ENCODE data around the gene PDCL2. TPM values are rescaled to one million over a fixed set of nuclear protein-coding genes. Genes with fewer than 3 reads are reported as not detected.
A peak's percentile ranks its signal among the peaks of the same experiment; 100 is the strongest.

Gene PDCL2
- total and polyA plus RNA-seq, 2 donors from 2014 or later, result not detected

- DNase-seq (peak in 2 of 5 donors; percentile 55 to 59), FAIRE-seq (no peak)
- peak overlapping the region; percentile 35 to 75 (median 52) for H3K9ac ChIP-seq (ENCODE audit: low read length in 3 of 3)
- no peaks in the 10 kb centered on the region for H3K27me3 ChIP-seq (ENCODE audit: control insufficient read depth, insufficient read depth, low read length)
- H3K4me3 ChIP-seq (ENCODE audit: low read length in 3 of 3), result peak overlapping the region; percentile 72 to 88 (median 83)
- peaks cover 0 to 10% (median 4%) of the 10 kb centered on the region in 3 donors for H3K4me1 ChIP-seq (ENCODE audit: control insufficient read depth in 2 of 3, insufficient read depth in 2 of 3, low read depth in 1 of 3, low read length in 3 of 3)
- H3K36me3 ChIP-seq (ENCODE audit: control insufficient read depth in 2 of 3, insufficient read depth in 3 of 3, low read length in 3 of 3), result no peaks in the 10 kb centered on the region
- H3K9me3 ChIP-seq (ENCODE audit: control insufficient read depth in 2 of 3, insufficient read depth in 1 of 3, low read length in 3 of 3), result no peaks in the 10 kb centered on the region
- H3K27ac ChIP-seq (ENCODE audit: low read depth in 2 of 2, low read length in 2 of 2), result peak overlapping the region; percentile 87 to 96
- TF ChIP-seq, protein P1, sequence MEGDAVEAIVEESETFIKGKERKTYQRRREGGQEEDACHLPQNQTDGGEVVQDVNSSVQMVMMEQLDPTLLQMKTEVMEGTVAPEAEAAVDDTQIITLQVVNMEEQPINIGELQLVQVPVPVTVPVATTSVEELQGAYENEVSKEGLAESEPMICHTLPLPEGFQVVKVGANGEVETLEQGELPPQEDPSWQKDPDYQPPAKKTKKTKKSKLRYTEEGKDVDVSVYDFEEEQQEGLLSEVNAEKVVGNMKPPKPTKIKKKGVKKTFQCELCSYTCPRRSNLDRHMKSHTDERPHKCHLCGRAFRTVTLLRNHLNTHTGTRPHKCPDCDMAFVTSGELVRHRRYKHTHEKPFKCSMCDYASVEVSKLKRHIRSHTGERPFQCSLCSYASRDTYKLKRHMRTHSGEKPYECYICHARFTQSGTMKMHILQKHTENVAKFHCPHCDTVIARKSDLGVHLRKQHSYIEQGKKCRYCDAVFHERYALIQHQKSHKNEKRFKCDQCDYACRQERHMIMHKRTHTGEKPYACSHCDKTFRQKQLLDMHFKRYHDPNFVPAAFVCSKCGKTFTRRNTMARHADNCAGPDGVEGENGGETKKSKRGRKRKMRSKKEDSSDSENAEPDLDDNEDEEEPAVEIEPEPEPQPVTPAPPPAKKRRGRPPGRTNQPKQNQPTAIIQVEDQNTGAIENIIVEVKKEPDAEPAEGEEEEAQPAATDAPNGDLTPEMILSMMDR (IDR thresholded peaks at IDR 0.05; ENCODE audit: borderline replicate concordance, extremely low read depth, insufficient read depth), result no peak
- intact Hi-C loops (cut with DNase I), result no loop called here
These were observed 46.9 kb downstream of the PDCL2 start for GRCh38 chr4:55545151-55545550.

GRCh38 chr4:55543858-55544257 lies 48.2 kb downstream of the PDCL2 start:
- Histone ChIP-seq H3K4me3 (ENCODE audit: low read length in 3 of 3) (no peak overlapping the region), H3K27me3 (ENCODE audit: control insufficient read depth, insufficient read depth, low read length) (no peaks in the 10 kb centered on the region), H3K9ac (ENCODE audit: low read length in 3 of 3) (no peak overlapping the region), H3K27ac (ENCODE audit: low read depth in 2 of 2, low read length in 2 of 2) (no peak overlapping the region), H3K36me3 (ENCODE audit: control insufficient read depth in 2 of 3, insufficient read depth in 3 of 3, low read length in 3 of 3) (no peaks in the 10 kb centered on the region), H3K4me1 (ENCODE audit: control insufficient read depth in 2 of 3, insufficient read depth in 2 of 3, low read depth in 1 of 3, low read length in 3 of 3) (peaks cover 0 to 10% (median 4%) of the 10 kb centered on the region in 3 donors), H3K9me3 (ENCODE audit: control insufficient read depth in 2 of 3, insufficient read depth in 1 of 3, low read length in 3 of 3) (no peaks in the 10 kb centered on the region)
- DNase-seq, result peak in 1 of 5 donors; percentile 3
- TF ChIP-seq, protein P1 (IDR thresholded peaks at IDR 0.05; ENCODE audit: borderline replicate concordance, extremely low read depth, insufficient read depth), result no peak
- intact Hi-C loops (cut with DNase I), result no loop called here
- FAIRE-seq, result no peak

DNA sequence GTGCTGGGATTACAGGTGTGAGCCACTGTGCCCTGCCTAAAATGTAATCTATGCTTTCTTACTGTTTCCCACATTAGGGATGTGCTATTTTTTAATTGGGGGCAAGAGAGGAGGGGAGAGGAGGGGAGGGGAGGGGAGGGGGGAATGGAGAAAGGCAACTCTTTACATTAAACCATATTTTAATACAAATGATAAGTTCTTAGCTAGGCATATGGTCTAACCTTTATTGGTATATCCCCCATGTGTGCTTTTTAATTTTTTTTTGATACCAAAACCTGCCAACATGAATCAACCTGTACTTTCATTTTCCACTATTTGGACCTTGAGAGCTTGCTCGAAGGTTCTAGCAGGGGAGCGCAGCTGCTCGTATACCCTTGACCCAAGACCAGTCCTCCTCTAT lies 51.8 kb downstream of the PDCL2 start:
- TF ChIP-seq, protein P1 (IDR thresholded peaks at IDR 0.05; ENCODE audit: borderline replicate concordance, extremely low read depth, insufficient read depth), result no peak
- Histone ChIP-seq H3K9me3 (ENCODE audit: control insufficient read depth in 2 of 3, insufficient read depth in 1 of 3, low read length in 3 of 3) (no peaks in the 10 kb centered on the region), H3K27ac (ENCODE audit: low read depth in 2 of 2, low read length in 2 of 2) (no peak overlapping the region), H3K4me1 (ENCODE audit: control insufficient read depth in 2 of 3, insufficient read depth in 2 of 3, low read depth in 1 of 3, low read length in 3 of 3) (peaks cover 0 to 3% (median 0%) of the 10 kb centered on the region in 3 donors), H3K36me3 (ENCODE audit: control insufficient read depth in 2 of 3, insufficient read depth in 3 of 3, low read length in 3 of 3) (no peaks in the 10 kb centered on the region), H3K27me3 (ENCODE audit: control insufficient read depth, insufficient read depth, low read length) (no peaks in the 10 kb centered on the region), H3K9ac (ENCODE audit: low read length in 3 of 3) (no peak overlapping the region), H3K4me3 (ENCODE audit: low read length in 3 of 3) (no peak overlapping the region)
- DNase-seq (no peak), FAIRE-seq (no peak)
- intact Hi-C loops (cut with DNase I), result no loop called here

GRCh38 chr4:55539658-55540057 lies 52.4 kb downstream of the PDCL2 start:
- intact Hi-C loops (cut with DNase I), result no loop called here
- no peak for DNase-seq
- H3K27ac ChIP-seq (ENCODE audit: low read depth in 2 of 2, low read length in 2 of 2), result no peak overlapping the region
- no peak for FAIRE-seq
- no peak overlapping the region for H3K9ac ChIP-seq (ENCODE audit: low read length in 3 of 3)
- TF ChIP-seq, protein P1 (IDR thresholded peaks at IDR 0.05; ENCODE audit: borderline replicate concordance, extremely low read depth, insufficient read depth), result no peak
- H3K9me3 ChIP-seq (ENCODE audit: control insufficient read depth in 2 of 3, insufficient read depth in 1 of 3, low read length in 3 of 3), result no peaks in the 10 kb centered on the region
- H3K4me1 ChIP-seq (ENCODE audit: control insufficient read depth in 2 of 3, insufficient read depth in 2 of 3, low read depth in 1 of 3, low read length in 3 of 3), result peaks cover 0 to 3% (median 0%) of the 10 kb centered on the region in 3 donors
- no peak overlapping the region for H3K4me3 ChIP-seq (ENCODE audit: low read length in 3 of 3)
- H3K36me3 ChIP-seq (ENCODE audit: control insufficient read depth in 2 of 3, insufficient read depth in 3 of 3, low read length in 3 of 3), result no peaks in the 10 kb centered on the region
- no peaks in the 10 kb centered on the region for H3K27me3 ChIP-seq (ENCODE audit: control insufficient read depth, insufficient read depth, low read length)
